HepG2 (cell line): ENCODE results near the gene CAPN11. TPM values are rescaled to one million over a fixed set of nuclear protein-coding genes. Genes with fewer than 3 reads are reported as not detected.

Experiments used
- PAX8 ChIP-seq: sonication (generic); formaldehyde crosslinking; IDR thresholded peaks from 2 replicates; pipeline ENCODE4 v1.8.0; 2022; ENCODE audit warnings: mild to moderate bottlenecking, missing genetic modification reagents, borderline replicate concordance
- SP1 ChIP-seq, 2 experiments: fragments of 450-650 bp in 1 of 2; sonication (generic) in 1 of 2; formaldehyde crosslinking in 1 of 2; IDR thresholded peaks; 2 replicates each; pipeline versions ENCODE4 v1.4.0 to v1.6.1; 2016 to 2020; ENCODE audit warnings: missing genetic modification reagents in 1 of 2
- THYN1 ChIP-seq: sonication (generic); formaldehyde crosslinking; IDR thresholded peaks from 2 replicates; pipeline ENCODE4 v1.8.1; 2023; ENCODE audit warnings: low read depth, mild to moderate bottlenecking, moderate library complexity, missing genetic modification reagents, borderline replicate concordance
- ZBTB20 ChIP-seq: sonication (generic); formaldehyde crosslinking; IDR thresholded peaks from 2 replicates; pipeline ENCODE4 v1.8.1; 2023; ENCODE audit warnings: missing genetic modification reagents, low read depth, mild to moderate bottlenecking, borderline replicate concordance
- ZNF224 ChIP-seq: sonication (generic); formaldehyde crosslinking; IDR thresholded peaks from 2 replicates; pipeline ENCODE4 v1.5.0; 2020; ENCODE audit warnings: mild to moderate bottlenecking, missing genetic modification reagents
- ZNF354B ChIP-seq: sonication (generic); formaldehyde crosslinking; IDR thresholded peaks from 2 replicates; pipeline ENCODE4 v1.8.0; 2022; ENCODE audit warnings: mild to moderate bottlenecking, missing genetic modification reagents
- ZNF616 ChIP-seq: sonication (generic); formaldehyde crosslinking; IDR thresholded peaks from 2 replicates; pipeline ENCODE4 v1.5.0; 2020; ENCODE audit warnings: low read depth, mild to moderate bottlenecking, missing genetic modification reagents
- ZNF746 ChIP-seq: sonication (generic); formaldehyde crosslinking; IDR thresholded peaks from 2 replicates; pipeline ENCODE4 v1.8.0; 2022; ENCODE audit warnings: mild to moderate bottlenecking, missing genetic modification reagents
- ZNF75D ChIP-seq: sonication (generic); formaldehyde crosslinking; IDR thresholded peaks from 2 replicates; pipeline ENCODE4 v1.8.1; 2023; ENCODE audit warnings: missing genetic modification reagents, mild to moderate bottlenecking, borderline replicate concordance
- ZNF841 ChIP-seq: sonication (generic); formaldehyde crosslinking; IDR thresholded peaks from 2 replicates; pipeline ENCODE4 v1.8.1; 2023; ENCODE audit warnings: missing genetic modification reagents, borderline replicate concordance
- polyA plus RNA-seq, 8 experiments: library from polyadenylated mRNA; depleted of rRNA in 3 of 8; stranded (reverse) in 7 of 8; unstranded in 1 of 8; fragments of >200 nt; fragmentation: Illumina TruSeq in 4 of 8; extraction: Trizol in 4 of 8; gene quantifications; 2 replicates each; pipeline versions ENCODE4 v1.2.1 to v1.2.3, GENCODE V29; 2011 to 2016; ENCODE audit warnings: low read depth in 4 of 8, missing spikeins in 1 of 8, mixed read lengths in 1 of 8; ENCODE audit not compliant: insufficient read depth in 1 of 8
- total RNA-seq, 5 experiments: library from RNA; depleted of rRNA; stranded (reverse); fragments of >200 nt; fragmentation: Illumina TruSeq; extraction: Trizol; gene quantifications; 2 replicates each; pipeline ENCODE4 v1.2.3, GENCODE V29; 2016; ENCODE audit warnings: low read depth in 1 of 5
- TF ChIP-seq, protein P1 (sequence below): sonication (generic); formaldehyde crosslinking; IDR thresholded peaks from 2 replicates; pipeline ENCODE4 v1.4.0; 2020; ENCODE audit warnings: low read depth, missing genetic modification reagents
- TF ChIP-seq, protein P2 (sequence below): sonication (generic); formaldehyde crosslinking; IDR thresholded peaks from 2 replicates; pipeline ENCODE4 v1.9.0; 2021; ENCODE audit warnings: missing genetic modification reagents, borderline replicate concordance
- TF ChIP-seq, protein P3 (sequence below): sonication (generic); formaldehyde crosslinking; IDR thresholded peaks from 2 replicates; pipeline ENCODE4 v1.4.0; 2020; ENCODE audit warnings: missing genetic modification reagents
- TF ChIP-seq, protein P4 (sequence below), 2 experiments: IDR thresholded peaks; 2 replicates each; pipeline ENCODE4 v1.6.1; 2011 to 2012; ENCODE audit warnings: low read length in 2 of 2, borderline replicate concordance in 1 of 2, low read depth in 1 of 2, mild to moderate bottlenecking in 1 of 2, moderate library complexity in 1 of 2
- TF ChIP-seq, protein P5 (sequence below): sonication (generic); formaldehyde crosslinking; IDR thresholded peaks from 2 replicates; pipeline ENCODE4 v1.4.0; 2020; ENCODE audit warnings: missing genetic modification reagents

Gene CAPN11
- total and polyA plus RNA-seq, 2 of the 13 experiments (the other 11 are each of a cell fraction or from before 2014, with no cell fraction given) = 0.07 to 0.11 TPM

DNA sequence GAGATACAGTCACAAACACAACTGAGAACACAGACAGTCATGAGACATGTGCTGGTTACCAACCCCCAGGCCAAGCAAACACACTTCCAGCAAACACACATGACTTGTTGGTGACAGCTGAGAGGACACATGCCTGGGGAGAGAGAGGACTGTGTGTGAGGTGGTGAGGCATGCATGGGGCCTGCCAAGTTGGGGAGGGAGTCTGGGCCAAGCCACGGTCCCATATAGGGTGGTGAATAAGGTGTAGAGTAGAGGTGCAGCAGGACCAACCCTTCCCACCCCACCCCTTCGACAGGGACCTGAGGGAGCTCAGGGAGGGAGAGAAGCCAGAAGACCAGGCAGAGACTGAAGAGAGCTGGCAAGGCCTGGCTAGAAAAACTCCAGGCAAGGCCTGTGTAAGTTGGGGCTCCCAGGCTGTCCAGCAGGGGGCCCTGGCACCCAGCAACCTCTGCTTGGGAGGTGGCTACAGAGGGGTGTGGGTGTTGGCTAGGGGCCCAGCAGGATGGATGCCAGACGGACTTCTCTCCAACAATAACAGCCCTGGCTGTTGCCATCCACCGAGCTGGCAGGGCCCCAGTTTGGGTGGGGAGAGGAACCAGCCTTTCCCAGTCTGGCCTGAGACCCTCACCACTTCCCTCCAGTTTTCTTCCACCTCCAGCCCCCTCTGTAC lies 62.8 kb downstream of the CAPN11 start (continued):
- TF ChIP-seq, protein P1, sequence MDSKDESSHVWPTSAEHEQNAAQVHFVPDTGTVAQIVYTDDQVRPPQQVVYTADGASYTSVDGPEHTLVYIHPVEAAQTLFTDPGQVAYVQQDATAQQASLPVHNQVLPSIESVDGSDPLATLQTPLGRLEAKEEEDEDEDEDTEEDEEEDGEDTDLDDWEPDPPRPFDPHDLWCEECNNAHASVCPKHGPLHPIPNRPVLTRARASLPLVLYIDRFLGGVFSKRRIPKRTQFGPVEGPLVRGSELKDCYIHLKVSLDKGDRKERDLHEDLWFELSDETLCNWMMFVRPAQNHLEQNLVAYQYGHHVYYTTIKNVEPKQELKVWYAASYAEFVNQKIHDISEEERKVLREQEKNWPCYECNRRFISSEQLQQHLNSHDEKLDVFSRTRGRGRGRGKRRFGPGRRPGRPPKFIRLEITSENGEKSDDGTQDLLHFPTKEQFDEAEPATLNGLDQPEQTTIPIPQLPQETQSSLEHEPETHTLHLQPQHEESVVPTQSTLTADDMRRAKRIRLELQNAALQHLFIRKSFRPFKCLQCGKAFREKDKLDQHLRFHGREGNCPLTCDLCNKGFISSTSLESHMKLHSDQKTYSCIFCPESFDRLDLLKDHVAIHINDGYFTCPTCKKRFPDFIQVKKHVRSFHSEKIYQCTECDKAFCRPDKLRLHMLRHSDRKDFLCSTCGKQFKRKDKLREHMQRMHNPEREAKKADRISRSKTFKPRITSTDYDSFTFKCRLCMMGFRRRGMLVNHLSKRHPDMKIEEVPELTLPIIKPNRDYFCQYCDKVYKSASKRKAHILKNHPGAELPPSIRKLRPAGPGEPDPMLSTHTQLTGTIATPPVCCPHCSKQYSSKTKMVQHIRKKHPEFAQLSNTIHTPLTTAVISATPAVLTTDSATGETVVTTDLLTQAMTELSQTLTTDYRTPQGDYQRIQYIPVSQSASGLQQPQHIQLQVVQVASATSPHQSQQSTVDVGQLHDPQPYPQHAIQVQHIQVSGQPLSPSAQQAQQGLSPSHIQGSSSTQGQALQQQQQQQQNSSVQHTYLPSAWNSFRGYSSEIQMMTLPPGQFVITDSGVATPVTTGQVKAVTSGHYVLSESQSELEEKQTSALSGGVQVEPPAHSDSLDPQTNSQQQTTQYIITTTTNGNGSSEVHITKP (CRISPR knock-in tag) = no peak
- no peak for TF ChIP-seq ZNF75D
- no peak for TF ChIP-seq ZNF841 (CRISPR knock-in tag)
- TF ChIP-seq SP1 (IDR thresholded peaks at IDR 0.05) = no peak
- 0 out of 2 replicates have a peak, but pooled peaks have one; percentile 11 for TF ChIP-seq SP1 (CRISPR knock-in tag; IDR thresholded peaks at IDR 0.05)
- TF ChIP-seq ZNF746 (CRISPR knock-in tag) = no peak; the same call in 1 of the 2 replicates
- no peak for TF ChIP-seq ZNF616 (CRISPR knock-in tag)
- no peak; the same call in 1 of the 2 replicates for TF ChIP-seq ZNF354B
- no peak for TF ChIP-seq PAX8 (CRISPR knock-in tag)
- TF ChIP-seq, protein P2, sequence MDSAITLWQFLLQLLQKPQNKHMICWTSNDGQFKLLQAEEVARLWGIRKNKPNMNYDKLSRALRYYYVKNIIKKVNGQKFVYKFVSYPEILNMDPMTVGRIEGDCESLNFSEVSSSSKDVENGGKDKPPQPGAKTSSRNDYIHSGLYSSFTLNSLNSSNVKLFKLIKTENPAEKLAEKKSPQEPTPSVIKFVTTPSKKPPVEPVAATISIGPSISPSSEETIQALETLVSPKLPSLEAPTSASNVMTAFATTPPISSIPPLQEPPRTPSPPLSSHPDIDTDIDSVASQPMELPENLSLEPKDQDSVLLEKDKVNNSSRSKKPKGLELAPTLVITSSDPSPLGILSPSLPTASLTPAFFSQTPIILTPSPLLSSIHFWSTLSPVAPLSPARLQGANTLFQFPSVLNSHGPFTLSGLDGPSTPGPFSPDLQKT = no peak
- TF ChIP-seq THYN1 = no peak
- no peak for TF ChIP-seq ZBTB20 (CRISPR knock-in tag)
- TF ChIP-seq ZNF224 (CRISPR knock-in tag) = no peak
- TF ChIP-seq, protein P3, sequence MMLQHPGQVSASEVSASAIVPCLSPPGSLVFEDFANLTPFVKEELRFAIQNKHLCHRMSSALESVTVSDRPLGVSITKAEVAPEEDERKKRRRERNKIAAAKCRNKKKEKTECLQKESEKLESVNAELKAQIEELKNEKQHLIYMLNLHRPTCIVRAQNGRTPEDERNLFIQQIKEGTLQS (CRISPR knock-in tag) = no peak
- TF ChIP-seq, protein P4, sequence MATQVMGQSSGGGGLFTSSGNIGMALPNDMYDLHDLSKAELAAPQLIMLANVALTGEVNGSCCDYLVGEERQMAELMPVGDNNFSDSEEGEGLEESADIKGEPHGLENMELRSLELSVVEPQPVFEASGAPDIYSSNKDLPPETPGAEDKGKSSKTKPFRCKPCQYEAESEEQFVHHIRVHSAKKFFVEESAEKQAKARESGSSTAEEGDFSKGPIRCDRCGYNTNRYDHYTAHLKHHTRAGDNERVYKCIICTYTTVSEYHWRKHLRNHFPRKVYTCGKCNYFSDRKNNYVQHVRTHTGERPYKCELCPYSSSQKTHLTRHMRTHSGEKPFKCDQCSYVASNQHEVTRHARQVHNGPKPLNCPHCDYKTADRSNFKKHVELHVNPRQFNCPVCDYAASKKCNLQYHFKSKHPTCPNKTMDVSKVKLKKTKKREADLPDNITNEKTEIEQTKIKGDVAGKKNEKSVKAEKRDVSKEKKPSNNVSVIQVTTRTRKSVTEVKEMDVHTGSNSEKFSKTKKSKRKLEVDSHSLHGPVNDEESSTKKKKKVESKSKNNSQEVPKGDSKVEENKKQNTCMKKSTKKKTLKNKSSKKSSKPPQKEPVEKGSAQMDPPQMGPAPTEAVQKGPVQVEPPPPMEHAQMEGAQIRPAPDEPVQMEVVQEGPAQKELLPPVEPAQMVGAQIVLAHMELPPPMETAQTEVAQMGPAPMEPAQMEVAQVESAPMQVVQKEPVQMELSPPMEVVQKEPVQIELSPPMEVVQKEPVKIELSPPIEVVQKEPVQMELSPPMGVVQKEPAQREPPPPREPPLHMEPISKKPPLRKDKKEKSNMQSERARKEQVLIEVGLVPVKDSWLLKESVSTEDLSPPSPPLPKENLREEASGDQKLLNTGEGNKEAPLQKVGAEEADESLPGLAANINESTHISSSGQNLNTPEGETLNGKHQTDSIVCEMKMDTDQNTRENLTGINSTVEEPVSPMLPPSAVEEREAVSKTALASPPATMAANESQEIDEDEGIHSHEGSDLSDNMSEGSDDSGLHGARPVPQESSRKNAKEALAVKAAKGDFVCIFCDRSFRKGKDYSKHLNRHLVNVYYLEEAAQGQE (IDR thresholded peaks at IDR 0.05; ENCODE audit: borderline replicate concordance in 1 of 2, low read depth in 1 of 2, low read length in 2 of 2) = no peak
- TF ChIP-seq, protein P5, sequence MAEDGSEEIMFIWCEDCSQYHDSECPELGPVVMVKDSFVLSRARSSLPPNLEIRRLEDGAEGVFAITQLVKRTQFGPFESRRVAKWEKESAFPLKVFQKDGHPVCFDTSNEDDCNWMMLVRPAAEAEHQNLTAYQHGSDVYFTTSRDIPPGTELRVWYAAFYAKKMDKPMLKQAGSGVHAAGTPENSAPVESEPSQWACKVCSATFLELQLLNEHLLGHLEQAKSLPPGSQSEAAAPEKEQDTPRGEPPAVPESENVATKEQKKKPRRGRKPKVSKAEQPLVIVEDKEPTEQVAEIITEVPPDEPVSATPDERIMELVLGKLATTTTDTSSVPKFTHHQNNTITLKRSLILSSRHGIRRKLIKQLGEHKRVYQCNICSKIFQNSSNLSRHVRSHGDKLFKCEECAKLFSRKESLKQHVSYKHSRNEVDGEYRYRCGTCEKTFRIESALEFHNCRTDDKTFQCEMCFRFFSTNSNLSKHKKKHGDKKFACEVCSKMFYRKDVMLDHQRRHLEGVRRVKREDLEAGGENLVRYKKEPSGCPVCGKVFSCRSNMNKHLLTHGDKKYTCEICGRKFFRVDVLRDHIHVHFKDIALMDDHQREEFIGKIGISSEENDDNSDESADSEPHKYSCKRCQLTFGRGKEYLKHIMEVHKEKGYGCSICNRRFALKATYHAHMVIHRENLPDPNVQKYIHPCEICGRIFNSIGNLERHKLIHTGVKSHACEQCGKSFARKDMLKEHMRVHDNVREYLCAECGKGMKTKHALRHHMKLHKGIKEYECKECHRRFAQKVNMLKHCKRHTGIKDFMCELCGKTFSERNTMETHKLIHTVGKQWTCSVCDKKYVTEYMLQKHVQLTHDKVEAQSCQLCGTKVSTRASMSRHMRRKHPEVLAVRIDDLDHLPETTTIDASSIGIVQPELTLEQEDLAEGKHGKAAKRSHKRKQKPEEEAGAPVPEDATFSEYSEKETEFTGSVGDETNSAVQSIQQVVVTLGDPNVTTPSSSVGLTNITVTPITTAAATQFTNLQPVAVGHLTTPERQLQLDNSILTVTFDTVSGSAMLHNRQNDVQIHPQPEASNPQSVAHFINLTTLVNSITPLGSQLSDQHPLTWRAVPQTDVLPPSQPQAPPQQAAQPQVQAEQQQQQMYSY (CRISPR knock-in tag) = no peak
